A172 (cell line): ENCODE measurements around the gene AFF3. TPM values are rescaled to one million over a fixed set of nuclear protein-coding genes. Genes with fewer than 3 reads are reported as not detected.
"Not testable (repeated sequence)": the region's sequence is repeated elsewhere in the genome, so short reads cannot be mapped to it uniquely, and the experiment has no call there.

Source experiments
- DNase-seq: peaks from one replicate; pipeline ENCODE4 v3.0.0-alpha.2; 2015; ENCODE audit warnings: low spot score
- total RNA-seq: library from RNA; depleted of rRNA; stranded (reverse); fragments of >200 nt; shearing (Covaris generic); gene quantifications from 2 replicates; pipeline ENCODE4 v1.2.3, GENCODE V29; 2014

AFF3 gene
- total RNA-seq, 1 experiment from 2014 or later = 1.9 TPM

- DNase-seq = no peak
Observed at GRCh38 chr2:99554871-99555270, 587.5 kb downstream of the AFF3 start.

DNA sequence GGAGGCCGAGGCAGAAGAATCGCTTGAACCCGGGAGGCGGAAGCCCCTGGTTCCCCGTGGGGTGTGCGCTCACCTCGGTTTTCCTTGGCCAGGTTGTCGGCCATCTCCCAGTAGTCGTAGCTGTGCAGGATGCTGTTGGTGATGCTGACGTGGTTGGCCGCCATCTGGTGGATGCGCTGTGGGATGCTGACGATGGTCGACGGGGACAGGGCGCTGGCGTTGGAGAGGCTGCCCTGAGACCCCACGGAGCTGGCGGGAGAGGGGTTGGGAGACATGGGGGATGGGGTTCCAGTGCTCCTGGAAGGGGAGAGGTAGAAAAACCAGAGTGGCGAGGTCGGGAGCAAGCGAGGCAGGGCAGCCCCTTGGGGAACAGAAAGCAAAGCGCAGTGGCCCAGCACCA, 588.2 kb downstream of the AFF3 start:
- no peak for DNase-seq

DNA sequence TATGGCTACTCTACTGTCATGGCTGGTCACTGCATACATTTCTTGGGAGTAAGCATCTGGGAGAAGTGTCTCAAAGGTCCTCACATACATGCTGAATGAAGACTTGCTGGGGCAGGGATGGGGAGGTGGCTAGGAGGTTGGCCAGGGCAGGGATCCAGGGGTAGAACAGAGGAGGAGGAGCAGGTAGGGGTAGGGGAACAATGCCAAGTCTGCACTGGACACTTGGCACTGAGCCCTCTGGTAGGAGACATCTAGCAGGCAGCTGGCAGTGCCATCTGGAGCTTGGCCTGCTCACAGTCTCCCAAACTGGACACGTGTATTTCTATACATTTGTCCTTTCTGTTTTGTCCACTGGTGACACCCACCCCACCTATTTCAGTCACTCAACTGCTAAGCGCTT, 589.9 kb downstream of the AFF3 start:
- no peak for DNase-seq

DNA sequence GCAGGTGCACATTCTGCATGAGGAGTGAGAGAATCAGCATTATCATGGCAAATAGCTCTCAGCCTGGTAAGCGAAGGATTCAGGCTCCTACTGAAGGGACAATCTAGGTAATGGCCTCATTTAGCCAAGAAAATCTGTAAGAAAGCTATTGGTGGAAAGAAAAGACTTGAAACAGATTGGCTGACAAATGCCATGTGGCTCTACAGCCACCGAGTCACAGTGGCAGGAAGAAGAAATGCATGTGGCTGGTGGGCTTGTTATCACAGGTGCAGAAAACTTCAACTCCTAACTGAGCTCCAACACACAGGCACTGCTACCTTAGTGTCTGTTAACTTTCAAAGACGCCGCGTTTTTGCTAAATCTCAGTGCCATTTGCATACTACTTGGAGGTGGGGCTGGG, 592.0 kb downstream of the AFF3 start:
- DNase-seq = no peak

- no peak for DNase-seq
Observed at GRCh38 chr2:99545604-99546003, 596.8 kb downstream of the AFF3 start.

GRCh38 chr2:99545066-99545465, 597.3 kb downstream of the AFF3 start:
- peak; percentile 13 for DNase-seq

GRCh38 chr2:99544608-99545007, 597.8 kb downstream of the AFF3 start:
- no peak for DNase-seq

- no peak for DNase-seq
Observed at GRCh38 chr2:99543247-99543646, 599.1 kb downstream of the AFF3 start.

- DNase-seq = no peak
Observed at GRCh38 chr2:99537910-99538485, 604.4 kb downstream of the AFF3 start.

DNA sequence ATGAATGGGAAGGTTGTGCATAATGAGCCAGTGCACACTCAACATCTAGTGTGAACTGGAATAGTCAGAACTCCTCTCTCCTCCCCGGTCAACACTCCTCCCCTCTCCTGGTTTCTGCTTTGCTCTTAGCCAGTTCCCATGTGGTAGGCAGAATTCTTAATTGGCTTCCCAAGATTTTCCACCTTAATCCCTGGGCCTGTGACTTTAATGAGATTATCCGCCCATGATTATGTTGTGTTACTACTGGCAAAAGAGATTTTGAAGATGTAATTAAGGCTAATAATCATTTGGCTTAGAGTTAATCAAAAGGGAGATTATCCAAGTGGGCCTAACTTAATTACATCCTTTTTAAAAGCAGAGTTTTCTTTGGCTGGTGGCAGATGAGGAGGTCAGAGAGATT, 618.3 kb downstream of the AFF3 start:
- no peak for DNase-seq

DNA sequence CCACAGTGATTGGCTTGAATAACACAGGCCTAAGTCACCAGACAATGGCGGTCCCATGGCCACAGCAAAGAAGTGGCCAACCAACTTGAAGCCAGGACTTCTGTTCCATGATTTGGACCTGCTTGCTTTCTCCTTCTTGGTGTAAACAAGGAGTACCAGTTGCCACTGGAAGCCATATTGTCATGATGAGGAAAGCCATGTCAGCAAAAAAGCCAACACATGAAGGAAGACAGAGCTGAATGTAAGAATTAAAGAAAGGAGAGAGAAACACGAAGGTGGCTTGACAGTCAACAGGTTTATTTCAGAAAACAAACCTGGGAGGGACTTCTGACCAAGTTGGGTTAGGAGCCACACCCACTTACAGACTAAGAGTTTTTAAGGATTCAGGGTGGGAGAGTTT, 620.2 kb downstream of the AFF3 start:
- DNase-seq = no peak

GRCh38 chr2:99520813-99521212, 621.6 kb downstream of the AFF3 start:
- DNase-seq = peak; percentile 8

- DNase-seq = no peak
Observed at GRCh38 chr2:99520195-99520594, 622.2 kb downstream of the AFF3 start.

- DNase-seq = no peak
Observed at GRCh38 chr2:99514357-99514756, 628.0 kb downstream of the AFF3 start.

DNA sequence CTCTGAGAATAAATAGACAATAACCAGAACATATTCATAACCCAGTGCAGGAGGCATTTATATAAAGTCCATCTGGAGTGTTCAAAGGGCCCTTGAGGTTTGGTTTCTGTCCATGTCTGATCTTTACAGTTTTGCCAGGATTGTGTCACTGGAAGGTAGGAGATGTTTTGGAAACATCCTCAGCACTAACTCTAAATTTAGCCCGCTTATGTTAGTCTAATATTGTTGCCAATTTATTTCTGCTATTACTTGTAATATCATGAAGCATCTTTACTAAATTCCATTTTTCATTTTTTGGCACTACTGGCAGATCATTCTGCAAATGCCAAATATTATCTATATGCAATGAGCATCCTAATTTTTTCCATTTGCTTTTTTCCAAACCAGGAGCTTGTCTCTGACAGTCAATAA, 630.2 kb downstream of the AFF3 start:
- no peak for DNase-seq

GRCh38 chr2:99509387-99509786, 633.0 kb downstream of the AFF3 start:
- no peak for DNase-seq

DNA sequence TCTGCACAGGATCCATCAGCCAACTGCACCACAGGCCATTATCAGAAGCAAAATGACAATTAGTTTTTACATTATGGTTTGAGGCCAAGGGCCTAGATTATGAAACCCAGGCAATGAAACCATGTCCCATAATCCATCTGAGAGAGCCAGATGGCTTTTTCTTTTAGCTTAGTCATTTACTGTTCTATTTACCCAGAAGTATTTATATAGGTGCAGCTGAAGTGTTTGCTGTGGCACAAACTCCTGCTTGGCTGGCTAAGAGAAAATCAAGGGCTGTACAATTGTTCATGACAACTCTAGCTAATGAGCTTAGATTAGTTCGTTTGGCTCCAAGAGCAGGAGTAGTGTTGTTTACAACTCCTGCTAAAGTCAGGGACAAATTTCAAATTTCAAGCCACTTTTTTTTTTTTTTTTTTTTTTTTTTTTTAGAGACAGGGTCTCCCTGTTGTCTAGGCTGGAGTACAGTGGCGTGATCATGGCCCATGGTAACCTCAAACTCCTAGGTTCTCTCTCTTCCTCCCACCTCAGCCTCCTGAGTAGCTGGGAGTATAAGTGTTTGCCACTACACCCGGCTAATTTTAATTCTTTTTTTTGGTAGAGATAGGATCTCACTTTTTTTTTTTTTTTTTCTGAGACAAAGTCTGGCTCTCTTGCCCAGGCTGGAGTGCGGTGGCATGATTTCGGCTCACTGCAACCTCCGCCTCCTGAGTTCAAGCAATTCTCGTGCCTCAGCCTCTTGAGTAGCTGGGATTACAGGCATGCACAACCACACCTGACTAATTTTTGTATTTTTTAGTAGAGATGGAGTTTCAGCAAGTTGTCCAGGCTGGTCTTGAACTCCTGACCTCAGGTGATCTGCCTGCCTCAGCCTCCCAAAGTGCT, 634.2 kb downstream of the AFF3 start:
- no peak for DNase-seq

DNA sequence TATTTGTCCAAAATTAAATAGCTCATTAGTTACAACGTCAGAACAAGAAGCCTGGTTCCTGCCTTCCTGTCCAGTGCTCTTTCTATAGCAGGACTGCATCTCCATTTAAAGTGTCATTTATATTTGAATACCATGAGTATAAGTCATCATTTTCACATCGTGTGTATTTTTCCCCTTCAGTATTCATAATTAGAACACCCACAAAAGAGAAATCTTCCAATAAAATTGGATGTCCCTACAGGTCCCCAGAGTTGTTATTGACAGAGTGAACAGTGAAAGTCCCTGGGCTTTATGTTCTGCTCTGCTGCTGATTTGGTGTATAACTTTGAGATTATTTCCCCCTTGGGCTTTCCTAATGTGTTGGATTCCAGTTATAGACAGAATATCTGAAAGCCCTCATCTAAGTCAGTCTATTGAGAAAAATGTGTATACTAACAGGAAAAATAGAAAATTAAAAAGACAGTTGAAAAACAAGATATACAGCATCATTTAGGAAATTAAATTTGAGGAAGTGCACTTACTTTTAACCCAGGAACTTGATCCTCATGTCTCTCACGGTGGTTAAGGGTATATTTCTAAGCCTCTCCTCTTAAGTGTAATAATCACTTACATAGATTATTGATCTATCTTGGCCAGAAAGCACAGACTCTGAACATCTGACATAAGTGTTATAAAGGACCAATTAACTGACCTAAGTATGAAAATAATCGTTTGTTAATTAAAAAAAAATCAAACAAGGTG, 637.4 kb downstream of the AFF3 start:
- DNase-seq = no peak

DNA sequence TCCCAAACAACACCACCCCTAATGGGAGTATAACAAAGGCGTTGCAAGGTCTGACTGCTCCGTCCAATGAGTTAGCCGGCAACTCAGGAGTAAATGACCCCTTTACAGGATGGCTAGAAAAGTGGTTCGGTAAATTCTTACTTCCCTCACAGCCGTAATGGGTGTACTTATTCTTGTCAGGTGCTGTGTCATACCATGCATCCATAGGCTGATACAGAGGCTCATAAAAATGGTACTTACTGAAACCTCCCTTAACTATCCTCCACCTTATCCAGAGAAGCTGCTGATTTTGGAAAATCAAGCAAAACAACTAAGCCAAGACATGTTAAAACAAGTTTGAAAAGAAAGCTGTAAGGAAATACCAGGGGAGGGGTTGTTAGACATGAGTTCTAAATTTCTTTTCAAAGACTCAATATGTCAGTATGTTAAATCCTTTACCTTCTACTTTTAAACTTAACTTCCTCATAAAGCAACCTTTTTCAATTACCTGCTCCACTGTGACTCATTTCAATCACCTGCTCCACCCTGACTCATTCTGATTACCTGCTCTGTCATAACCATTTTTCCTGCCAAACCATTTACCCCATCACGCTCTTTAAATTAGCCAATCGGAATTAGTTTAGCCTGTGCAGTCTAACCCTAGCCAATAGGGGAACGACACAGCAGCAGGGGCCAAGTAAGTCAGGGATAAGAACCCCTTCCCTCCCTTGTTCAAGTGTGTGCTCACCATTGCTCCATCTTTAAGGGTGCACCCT, 638.6 kb downstream of the AFF3 start:
- not testable (repeated sequence) for DNase-seq

GRCh38 chr2:99496021-99496420, 646.4 kb downstream of the AFF3 start:
- no peak for DNase-seq
